Thyroid gland (tissue), 4 donors: ENCODE measurements around the gene ZNF296.

Experiments
- POLR2A ChIP-seq, 2 donors: fragments of 450-650 bp; IDR thresholded peaks; one replicate each; pipeline ENCODE4 v1.6.1; 2017; ENCODE audit warnings: antibody characterized with exemption in 2 of 2, mild to moderate bottlenecking in 2 of 2, moderate library complexity in 1 of 2
- TF ChIP-seq, protein P1 (sequence below), 6 experiments: fragments of 200-600 bp in 3 of 6; fragments of 450-650 bp in 3 of 6; sonication (generic) in 3 of 6; IDR thresholded peaks; one replicate each; pipeline ENCODE4 v1.5.1; 2016 to 2019; ENCODE audit warnings: antibody characterized with exemption in 6 of 6, mild to moderate bottlenecking in 2 of 6, inconsistent platforms in 1 of 6, moderate library complexity in 1 of 6

DNA sequence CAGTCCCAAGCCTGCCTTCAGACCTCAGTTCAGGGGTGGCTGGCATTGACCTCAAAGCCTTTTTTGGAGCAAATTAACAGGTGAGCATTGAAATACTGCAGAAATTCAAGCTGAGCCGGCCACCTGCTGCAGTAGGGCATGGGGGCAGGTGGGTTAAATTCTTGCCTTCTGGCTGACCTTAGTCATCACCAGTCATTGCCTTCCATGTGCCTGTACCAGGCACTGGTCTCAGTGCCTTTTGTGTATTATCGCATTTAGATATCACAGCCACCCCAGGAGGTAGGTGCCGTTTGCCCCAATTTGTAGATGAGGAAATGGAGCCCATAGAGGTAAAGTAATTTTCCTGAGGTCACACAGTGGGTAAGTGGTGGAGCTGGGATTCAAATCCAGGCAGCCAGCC is 23.9 kb upstream of the ZNF296 start:
- TF ChIP-seq, protein P1, sequence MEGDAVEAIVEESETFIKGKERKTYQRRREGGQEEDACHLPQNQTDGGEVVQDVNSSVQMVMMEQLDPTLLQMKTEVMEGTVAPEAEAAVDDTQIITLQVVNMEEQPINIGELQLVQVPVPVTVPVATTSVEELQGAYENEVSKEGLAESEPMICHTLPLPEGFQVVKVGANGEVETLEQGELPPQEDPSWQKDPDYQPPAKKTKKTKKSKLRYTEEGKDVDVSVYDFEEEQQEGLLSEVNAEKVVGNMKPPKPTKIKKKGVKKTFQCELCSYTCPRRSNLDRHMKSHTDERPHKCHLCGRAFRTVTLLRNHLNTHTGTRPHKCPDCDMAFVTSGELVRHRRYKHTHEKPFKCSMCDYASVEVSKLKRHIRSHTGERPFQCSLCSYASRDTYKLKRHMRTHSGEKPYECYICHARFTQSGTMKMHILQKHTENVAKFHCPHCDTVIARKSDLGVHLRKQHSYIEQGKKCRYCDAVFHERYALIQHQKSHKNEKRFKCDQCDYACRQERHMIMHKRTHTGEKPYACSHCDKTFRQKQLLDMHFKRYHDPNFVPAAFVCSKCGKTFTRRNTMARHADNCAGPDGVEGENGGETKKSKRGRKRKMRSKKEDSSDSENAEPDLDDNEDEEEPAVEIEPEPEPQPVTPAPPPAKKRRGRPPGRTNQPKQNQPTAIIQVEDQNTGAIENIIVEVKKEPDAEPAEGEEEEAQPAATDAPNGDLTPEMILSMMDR (IDR thresholded peaks at IDR 0.05) = no peak
- no peak for TF ChIP-seq POLR2A (IDR thresholded peaks at IDR 0.05)
